Measurements from ENCODE around the gene PBX1.

- no peak for TF ChIP-seq CTCF (conservative IDR thresholded peaks at IDR 0.05; ENCODE audit: low read depth, low read length)
- no peak for TF ChIP-seq RFX5 (IDR thresholded peaks at IDR 0.05; ENCODE audit: low read depth, low read length)
- no peak for TF ChIP-seq MXI1 (IDR thresholded peaks at IDR 0.05; ENCODE audit: borderline replicate concordance, low read depth, low read length)
- TF ChIP-seq FOS (IDR thresholded peaks at IDR 0.05; ENCODE audit: low read depth, low read length) = no peak
- no peak for TF ChIP-seq POLR2A (IDR thresholded peaks at IDR 0.05; ENCODE audit: low read depth, low read length)
- TF ChIP-seq CEBPB (IDR thresholded peaks at IDR 0.05; ENCODE audit: low read depth, low read length) = no peak
- no peak for TF ChIP-seq RAD21 (IDR thresholded peaks at IDR 0.05; ENCODE audit: low read length)
- TF ChIP-seq, protein P1, sequence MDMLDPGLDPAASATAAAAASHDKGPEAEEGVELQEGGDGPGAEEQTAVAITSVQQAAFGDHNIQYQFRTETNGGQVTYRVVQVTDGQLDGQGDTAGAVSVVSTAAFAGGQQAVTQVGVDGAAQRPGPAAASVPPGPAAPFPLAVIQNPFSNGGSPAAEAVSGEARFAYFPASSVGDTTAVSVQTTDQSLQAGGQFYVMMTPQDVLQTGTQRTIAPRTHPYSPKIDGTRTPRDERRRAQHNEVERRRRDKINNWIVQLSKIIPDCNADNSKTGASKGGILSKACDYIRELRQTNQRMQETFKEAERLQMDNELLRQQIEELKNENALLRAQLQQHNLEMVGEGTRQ (IDR thresholded peaks at IDR 0.05; ENCODE audit: low read depth, low read length) = no peak
- no peak for TF ChIP-seq RCOR1 (IDR thresholded peaks at IDR 0.05; ENCODE audit: insufficient replicate concordance, low read length)
- TF ChIP-seq BHLHE40 (IDR thresholded peaks at IDR 0.05; ENCODE audit: low read depth, low read length) = no peak
Measured at GRCh38 chr1:164858096-164858632, 299.2 kb downstream of the PBX1 start.
